HepG2 (cell line): Measurements from ENCODE around the gene BAHCC1. TPM values are rescaled to one million over a fixed set of nuclear protein-coding genes. Genes with fewer than 3 reads are reported as not detected.

Experiments used
- AHR ChIP-seq: IDR thresholded peaks from 2 replicates; pipeline ENCODE4 v1.6.1; 2018; ENCODE audit warnings: missing genetic modification reagents, missing compliant biosample characterization
- ATF6 ChIP-seq: sonication (generic); formaldehyde crosslinking; conservative IDR thresholded peaks from 2 replicates; pipeline ENCODE4 v1.4.0; 2020; ENCODE audit warnings: missing genetic modification reagents
- BCL3 ChIP-seq: sonication (generic); formaldehyde crosslinking; IDR thresholded peaks from 2 replicates; pipeline ENCODE4 v1.5.1; 2020; ENCODE audit warnings: mild to moderate bottlenecking, missing genetic modification reagents, moderate library complexity
- E2F1 ChIP-seq: sonication (generic); formaldehyde crosslinking; IDR thresholded peaks from 2 replicates; pipeline ENCODE4 v1.5.0; 2020; ENCODE audit warnings: missing genetic modification reagents
- ERF ChIP-seq: IDR thresholded peaks from 2 replicates; pipeline ENCODE4 v1.6.1; 2018; ENCODE audit warnings: missing biosample characterization, missing genetic modification reagents
- HBP1 ChIP-seq: IDR thresholded peaks from 2 replicates; pipeline ENCODE4 v1.6.1; 2016; ENCODE audit warnings: low read depth, control low read depth
- HINFP ChIP-seq: sonication (generic); formaldehyde crosslinking; IDR thresholded peaks from 2 replicates; pipeline ENCODE4 v1.4.0; 2020; ENCODE audit warnings: low read depth, mild to moderate bottlenecking, missing genetic modification reagents
- MAFK ChIP-seq, 2 experiments: IDR thresholded peaks in 1 of 2; conservative IDR thresholded peaks in 1 of 2; 2 replicates each; pipeline ENCODE4 v1.6.1; 2011; ENCODE audit warnings: improper control_type of control experiment in 2 of 2, low read length in 2 of 2
- MIER3 ChIP-seq: IDR thresholded peaks from 2 replicates; pipeline ENCODE4 v1.6.1; 2016; ENCODE audit warnings: missing compliant biosample characterization, borderline replicate concordance
- NFE2L1 ChIP-seq: sonication (generic); formaldehyde crosslinking; IDR thresholded peaks from 2 replicates; pipeline ENCODE4 v1.4.0; 2020; ENCODE audit warnings: missing genetic modification reagents, mild to moderate bottlenecking, borderline replicate concordance
- POLR2A ChIP-seq, 2 experiments: IDR thresholded peaks; 2 replicates each; pipeline ENCODE4 v1.6.1; 2011; ENCODE audit warnings: low read depth in 2 of 2, low read length in 2 of 2, mild to moderate bottlenecking in 1 of 2, moderate library complexity in 1 of 2; ENCODE audit not compliant: insufficient read depth in 1 of 2
- SAFB2 ChIP-seq: sonication (generic); formaldehyde crosslinking; IDR thresholded peaks from 2 replicates; pipeline ENCODE4 v1.5.1; 2020; ENCODE audit warnings: missing genetic modification reagents, low read depth, mild to moderate bottlenecking, borderline replicate concordance
- TBX3 ChIP-seq: fragments of 450-650 bp; IDR thresholded peaks from 2 replicates; pipeline ENCODE4 v1.6.1; 2017; ENCODE audit warnings: antibody characterized with exemption, mild to moderate bottlenecking, inconsistent platforms, borderline replicate concordance
- ZC3H13 ChIP-seq: sonication (generic); formaldehyde crosslinking; IDR thresholded peaks from 2 replicates; pipeline ENCODE4 v1.8.1; 2023; ENCODE audit warnings: mild to moderate bottlenecking, missing genetic modification reagents, moderate library complexity
- ZGPAT ChIP-seq: IDR thresholded peaks from 2 replicates; pipeline ENCODE4 v1.6.1; 2016; ENCODE audit warnings: mild to moderate bottlenecking
- ZNF138 ChIP-seq: sonication (generic); formaldehyde crosslinking; IDR thresholded peaks from 2 replicates; pipeline ENCODE4 v1.5.0; 2020; ENCODE audit warnings: mild to moderate bottlenecking, low read depth, missing genetic modification reagents
- ZNF263 ChIP-seq: sonication (generic); formaldehyde crosslinking; IDR thresholded peaks from 2 replicates; pipeline ENCODE4 v1.4.0; 2020; ENCODE audit warnings: missing genetic modification reagents
- ZNF547 ChIP-seq: sonication (generic); formaldehyde crosslinking; IDR thresholded peaks from 2 replicates; pipeline ENCODE4 v1.5.1; 2020; ENCODE audit warnings: mild to moderate bottlenecking, missing genetic modification reagents
- ZNF558 ChIP-seq: sonication (generic); formaldehyde crosslinking; IDR thresholded peaks from 2 replicates; pipeline ENCODE4 v1.9.0; 2022; ENCODE audit warnings: mild to moderate bottlenecking, missing genetic modification reagents, borderline replicate concordance
- ZNF674 ChIP-seq: sonication (generic); formaldehyde crosslinking; IDR thresholded peaks from 2 replicates; pipeline ENCODE4 v1.5.0; 2020; ENCODE audit warnings: low read depth, mild to moderate bottlenecking, missing genetic modification reagents
- polyA plus RNA-seq, 8 experiments: library from polyadenylated mRNA; depleted of rRNA in 3 of 8; stranded (reverse) in 7 of 8; unstranded in 1 of 8; fragments of >200 nt; fragmentation: Illumina TruSeq in 4 of 8; extraction: Trizol in 4 of 8; gene quantifications; 2 replicates each; pipeline versions ENCODE4 v1.2.1 to v1.2.3, GENCODE V29; 2011 to 2016; ENCODE audit warnings: low read depth in 4 of 8, missing spikeins in 1 of 8, mixed read lengths in 1 of 8; ENCODE audit not compliant: insufficient read depth in 1 of 8
- total RNA-seq, 5 experiments: library from RNA; depleted of rRNA; stranded (reverse); fragments of >200 nt; fragmentation: Illumina TruSeq; extraction: Trizol; gene quantifications; 2 replicates each; pipeline ENCODE4 v1.2.3, GENCODE V29; 2016; ENCODE audit warnings: low read depth in 1 of 5

BAHCC1 gene
- total and polyA plus RNA-seq, 2 of the 13 experiments (the other 11 are each of a cell fraction or from before 2014, with no cell fraction given): 1.4 to 1.7 TPM

- 0 out of 2 replicates have a peak, but pooled peaks have one; percentile 76 for TF ChIP-seq ATF6
- TF ChIP-seq ZNF547 (CRISPR knock-in tag): no peak
- peak; percentile 40 to 53; a peak in 2 of 4 replicates for TF ChIP-seq POLR2A (IDR thresholded peaks at IDR 0.05; ENCODE audit: insufficient read depth in 1 of 2, low read depth in 2 of 2, low read length in 2 of 2)
- no peak for TF ChIP-seq MAFK (conservative IDR thresholded peaks at IDR 0.05 in 1 of 2, IDR thresholded peaks at IDR 0.05 in 1 of 2; ENCODE audit: low read length in 2 of 2)
- TF ChIP-seq TBX3: peak; percentile 71
- TF ChIP-seq E2F1 (CRISPR knock-in tag): peak; percentile 88
- peak; percentile 91 for TF ChIP-seq AHR (CRISPR knock-in tag)
- TF ChIP-seq MIER3 (CRISPR knock-in tag): peak; percentile 79; the same call in 1 of the 2 replicates
- TF ChIP-seq BCL3 (CRISPR knock-in tag): no peak
- TF ChIP-seq ERF (CRISPR knock-in tag): peak; percentile 96
- TF ChIP-seq HINFP (CRISPR knock-in tag): peak; percentile 65
- TF ChIP-seq HBP1 (CRISPR knock-in tag): peak; percentile 30; the same call in 1 of the 2 replicates
- TF ChIP-seq ZNF558 (CRISPR knock-in tag): no peak
- 0 out of 2 replicates have a peak, but pooled peaks have one; percentile 43 for TF ChIP-seq SAFB2 (CRISPR knock-in tag)
- peak; percentile 64; the same call in 1 of the 2 replicates for TF ChIP-seq ZC3H13 (CRISPR knock-in tag)
- TF ChIP-seq ZNF138: 0 out of 2 replicates have a peak, but pooled peaks have one; percentile 42
- no peak for TF ChIP-seq NFE2L1 (CRISPR knock-in tag)
- peak; percentile 67 for TF ChIP-seq ZNF263 (CRISPR knock-in tag)
- no peak for TF ChIP-seq ZNF674 (CRISPR knock-in tag)
- peak; percentile 98 for TF ChIP-seq ZGPAT (CRISPR knock-in tag)
Observed at GRCh38 chr17:81393684-81394376, 1.4 kb upstream of the BAHCC1 start (continued).
